ENCODE data around the gene PLEKHA5.

GRCh38 chr12:19194963-19195362, 65.4 kb downstream of the PLEKHA5 start:
- TF ChIP-seq CTCF (IDR thresholded peaks at IDR 0.05): no peak
- no peak for TF ChIP-seq POLR2A (IDR thresholded peaks at IDR 0.05)

Data from lower leg skin (tissue), 3 donors.